ENCODE results near the gene ABTB1. TPM values are rescaled to one million over a fixed set of nuclear protein-coding genes. Genes with fewer than 3 reads are reported as not detected.

The ABTB1 gene
- polyA plus RNA-seq, 6 donors from 2014 or later: 57.4 to 88.4 (median 79.4) TPM

- Mint-ChIP-seq H3K4me1 (peaks cover 0 to 4% (median 0%) of the 10 kb centered on the region in 3 donors), H3K9me3 (no peaks in the 10 kb centered on the region), H3K27ac (peak overlapping the region in 1 of 6 donors; percentile 47), H3K4me3 (no peak overlapping the region), H3K36me3 (no peaks in the 10 kb centered on the region), H3K27me3 (no peaks in the 10 kb centered on the region)
- ATAC-seq (ENCODE audit: low read depth in 2 of 2) (no peak), DNase-seq (no peak)
Measured at GRCh38 chr3:127710155-127710941, 37.6 kb downstream of the ABTB1 start.

DNA sequence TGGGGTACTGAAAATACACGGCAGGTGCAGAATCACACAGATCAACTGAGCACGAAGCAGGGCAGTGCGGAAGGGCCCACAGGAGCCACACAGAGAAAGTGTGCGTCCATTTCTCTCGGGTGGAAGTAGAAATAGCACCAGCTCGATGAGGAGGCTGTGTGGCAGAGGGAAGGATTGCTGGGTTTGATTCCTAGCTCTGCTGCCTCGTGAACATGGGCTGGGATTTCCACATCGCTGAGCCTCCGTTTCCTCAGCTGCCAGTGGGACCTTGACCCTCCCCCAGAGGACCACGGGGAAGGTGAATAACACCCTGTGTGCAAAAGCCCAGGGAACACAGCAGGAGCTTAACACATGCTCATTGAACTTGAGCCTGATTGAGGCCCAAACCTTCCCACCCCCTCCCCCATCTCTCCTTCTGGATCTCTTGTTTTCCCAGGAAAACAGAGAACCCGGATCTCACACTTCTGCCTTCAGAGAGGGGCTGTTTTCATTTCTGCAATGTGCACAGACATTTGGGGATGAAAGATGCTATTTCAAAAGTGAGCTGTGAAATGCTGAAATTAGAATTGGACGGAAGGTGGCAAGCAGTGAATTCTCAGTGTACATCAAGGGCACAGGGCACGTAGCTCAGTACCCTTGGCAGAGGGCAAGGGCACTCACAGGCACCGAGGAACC, 38.4 kb downstream of the ABTB1 start:
- H3K9me3 Mint-ChIP-seq: no peaks in the 10 kb centered on the region
- H3K27ac Mint-ChIP-seq: no peak overlapping the region
- no peak overlapping the region for H3K4me3 Mint-ChIP-seq
- H3K36me3 Mint-ChIP-seq: no peaks in the 10 kb centered on the region
- H3K4me1 Mint-ChIP-seq: peaks cover 0 to 7% (median 0%) of the 10 kb centered on the region in 3 donors
- ATAC-seq (ENCODE audit: low read depth in 2 of 2) (no peak), DNase-seq (no peak)
- no peaks in the 10 kb centered on the region for H3K27me3 Mint-ChIP-seq

DNA sequence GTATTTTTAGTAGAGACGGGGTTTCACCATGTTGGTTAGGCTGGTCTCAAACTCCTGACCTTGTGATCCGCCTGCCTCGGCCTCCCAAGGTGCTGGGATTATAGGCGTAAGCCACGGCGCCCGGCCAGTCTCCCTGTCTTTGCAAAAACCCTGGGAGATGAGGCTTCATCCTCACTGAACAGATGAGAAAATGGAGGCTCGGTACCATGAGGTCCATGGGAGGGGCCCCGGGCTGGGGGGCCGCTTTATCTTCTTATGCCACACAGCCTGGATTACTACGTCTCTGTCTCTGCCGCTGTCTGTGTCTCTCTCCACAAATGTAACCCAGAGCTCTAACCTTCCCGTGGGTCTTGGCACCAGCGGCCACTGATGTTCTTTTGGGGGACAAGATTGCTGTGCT, 39.1 kb downstream of the ABTB1 start:
- no peak overlapping the region for H3K4me3 Mint-ChIP-seq
- H3K4me1 Mint-ChIP-seq: peaks cover 0 to 7% (median 0%) of the 10 kb centered on the region in 3 donors

DNA sequence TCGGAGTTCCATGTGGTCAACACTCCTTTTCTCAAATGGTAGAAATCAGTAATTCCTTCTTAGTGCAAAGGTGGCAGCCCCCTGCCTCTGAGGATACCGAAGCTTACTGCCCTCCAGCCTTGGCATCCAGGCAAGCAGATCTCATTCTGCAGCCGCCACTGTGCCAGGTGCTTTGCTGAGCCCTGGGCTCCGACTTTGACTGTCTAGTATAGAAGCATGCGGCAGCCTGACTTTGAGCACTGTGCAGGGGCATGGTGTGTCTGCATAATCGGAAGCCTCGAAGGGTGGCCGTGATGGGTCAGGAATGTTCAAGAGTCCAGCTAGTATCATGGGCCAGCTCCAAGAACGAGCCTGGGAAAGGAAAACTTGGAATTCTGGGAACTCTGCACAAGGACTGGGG, 39.7 kb downstream of the ABTB1 start:
- DNase-seq (no peak), ATAC-seq (ENCODE audit: low read depth in 2 of 2) (no peak)
- H3K27ac Mint-ChIP-seq: peak overlapping the region in 1 of 6 donors; percentile 76
- no peak overlapping the region for H3K4me3 Mint-ChIP-seq
- no peaks in the 10 kb centered on the region for H3K36me3 Mint-ChIP-seq
- no peaks in the 10 kb centered on the region for H3K27me3 Mint-ChIP-seq
- peaks cover 0 to 7% (median 0%) of the 10 kb centered on the region in 3 donors for H3K4me1 Mint-ChIP-seq
- H3K9me3 Mint-ChIP-seq: no peaks in the 10 kb centered on the region

More for the DNA sequence above, 39.1 kb downstream of the ABTB1 start:
- Mint-ChIP-seq H3K36me3 (no peaks in the 10 kb centered on the region), H3K9me3 (no peaks in the 10 kb centered on the region), H3K27ac (no peak overlapping the region), H3K27me3 (no peaks in the 10 kb centered on the region)
- ATAC-seq (ENCODE audit: low read depth in 2 of 2) (no peak), DNase-seq (no peak)

DNA sequence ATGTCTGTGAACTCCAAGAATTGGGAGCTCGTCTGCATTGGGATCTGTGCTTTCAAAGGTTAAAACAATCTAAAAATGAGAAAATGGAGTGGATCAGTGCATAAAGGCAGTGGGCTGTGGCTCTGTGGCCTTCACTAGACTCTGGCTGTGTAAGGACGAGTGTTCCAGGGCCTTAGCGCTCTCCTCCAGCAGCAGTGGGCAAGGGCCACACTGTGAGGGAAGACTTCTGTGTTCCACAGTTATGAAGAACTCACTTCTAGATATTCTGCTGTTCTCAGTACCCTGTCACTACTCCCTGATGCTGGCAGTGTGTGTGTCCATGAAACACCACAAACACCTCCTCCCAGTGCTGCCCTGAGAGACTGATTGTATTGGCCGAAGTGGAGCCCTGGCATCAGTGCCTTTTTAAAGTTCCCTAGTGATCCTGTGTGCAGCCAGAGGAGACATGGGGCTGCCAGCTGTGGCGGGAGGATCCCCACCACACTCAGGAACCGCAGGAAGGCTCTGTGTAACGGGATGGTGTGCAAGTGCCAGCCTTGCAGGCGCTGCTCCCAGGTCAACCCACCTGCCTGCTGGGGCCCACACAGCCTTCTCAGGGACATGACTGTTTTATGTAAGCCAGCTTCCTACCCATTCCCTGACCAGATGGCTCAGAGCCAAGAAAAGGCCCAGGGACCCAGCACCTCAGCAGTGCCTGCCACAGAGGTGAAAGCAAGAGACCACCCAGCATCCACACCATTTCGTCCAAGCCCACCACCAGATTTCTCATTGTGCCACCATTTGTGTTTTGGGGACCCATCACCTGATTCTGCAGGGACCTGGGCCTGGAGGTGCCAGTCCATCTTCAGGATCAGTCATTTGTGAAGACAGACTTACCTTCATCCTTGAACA, 40.4 kb downstream of the ABTB1 start:
- DNase-seq (no peak), ATAC-seq (ENCODE audit: low read depth in 2 of 2) (no peak)
- Mint-ChIP-seq H3K27me3 (no peaks in the 10 kb centered on the region), H3K36me3 (no peaks in the 10 kb centered on the region), H3K27ac (peak overlapping the region in 2 of 6 donors; percentile 14 to 27), H3K9me3 (no peaks in the 10 kb centered on the region), H3K4me1 (peaks cover 0 to 7% (median 0%) of the 10 kb centered on the region in 3 donors), H3K4me3 (no peak overlapping the region)

GRCh38 chr3:127714125-127714571, 41.4 kb downstream of the ABTB1 start:
- DNase-seq (no peak), ATAC-seq (ENCODE audit: low read depth in 2 of 2) (no peak)
- Mint-ChIP-seq H3K36me3 (no peaks in the 10 kb centered on the region), H3K27me3 (no peaks in the 10 kb centered on the region), H3K4me1 (peaks cover 0 to 7% (median 0%) of the 10 kb centered on the region in 3 donors), H3K9me3 (no peaks in the 10 kb centered on the region), H3K27ac (peak overlapping the region in 1 of 6 donors; percentile 53), H3K4me3 (no peak overlapping the region)

- Mint-ChIP-seq H3K4me3 (no peak overlapping the region), H3K9me3 (no peaks in the 10 kb centered on the region), H3K36me3 (no peaks in the 10 kb centered on the region), H3K27ac (no peak overlapping the region), H3K4me1 (peaks cover 0 to 6% (median 0%) of the 10 kb centered on the region in 3 donors), H3K27me3 (no peaks in the 10 kb centered on the region)
- DNase-seq (no peak), ATAC-seq (ENCODE audit: low read depth in 2 of 2) (no peak)
Measured at GRCh38 chr3:127714866-127715265, 42.1 kb downstream of the ABTB1 start.

- Mint-ChIP-seq H3K27ac (peak overlapping the region in 1 of 6 donors; percentile 72), H3K4me1 (peaks cover 0 to 3% (median 0%) of the 10 kb centered on the region in 3 donors), H3K4me3 (no peak overlapping the region), H3K27me3 (no peaks in the 10 kb centered on the region), H3K9me3 (no peaks in the 10 kb centered on the region), H3K36me3 (no peaks in the 10 kb centered on the region)
- DNase-seq (no peak), ATAC-seq (ENCODE audit: low read depth in 2 of 2) (no peak)
Measured at GRCh38 chr3:127715532-127715931, 42.8 kb downstream of the ABTB1 start.

GRCh38 chr3:127716384-127716783, 43.6 kb downstream of the ABTB1 start:
- no peak overlapping the region for H3K4me3 Mint-ChIP-seq
- DNase-seq: no peak
- H3K27ac Mint-ChIP-seq: no peak overlapping the region
- ATAC-seq (ENCODE audit: low read depth in 2 of 2): no peak
- no peaks in the 10 kb centered on the region for H3K36me3 Mint-ChIP-seq
- no peaks in the 10 kb centered on the region for H3K9me3 Mint-ChIP-seq
- H3K27me3 Mint-ChIP-seq: no peaks in the 10 kb centered on the region
- peaks cover 0 to 3% (median 0%) of the 10 kb centered on the region in 3 donors for H3K4me1 Mint-ChIP-seq

GRCh38 chr3:127717357-127718244, 44.8 kb downstream of the ABTB1 start:
- DNase-seq: no peak
- Mint-ChIP-seq H3K36me3 (no peaks in the 10 kb centered on the region), H3K27me3 (no peaks in the 10 kb centered on the region), H3K9me3 (no peaks in the 10 kb centered on the region), H3K4me3 (no peak overlapping the region), H3K27ac (no peak overlapping the region), H3K4me1 (peaks cover 0 to 3% (median 0%) of the 10 kb centered on the region in 3 donors)
- no peak for ATAC-seq (ENCODE audit: low read depth in 2 of 2)

DNA sequence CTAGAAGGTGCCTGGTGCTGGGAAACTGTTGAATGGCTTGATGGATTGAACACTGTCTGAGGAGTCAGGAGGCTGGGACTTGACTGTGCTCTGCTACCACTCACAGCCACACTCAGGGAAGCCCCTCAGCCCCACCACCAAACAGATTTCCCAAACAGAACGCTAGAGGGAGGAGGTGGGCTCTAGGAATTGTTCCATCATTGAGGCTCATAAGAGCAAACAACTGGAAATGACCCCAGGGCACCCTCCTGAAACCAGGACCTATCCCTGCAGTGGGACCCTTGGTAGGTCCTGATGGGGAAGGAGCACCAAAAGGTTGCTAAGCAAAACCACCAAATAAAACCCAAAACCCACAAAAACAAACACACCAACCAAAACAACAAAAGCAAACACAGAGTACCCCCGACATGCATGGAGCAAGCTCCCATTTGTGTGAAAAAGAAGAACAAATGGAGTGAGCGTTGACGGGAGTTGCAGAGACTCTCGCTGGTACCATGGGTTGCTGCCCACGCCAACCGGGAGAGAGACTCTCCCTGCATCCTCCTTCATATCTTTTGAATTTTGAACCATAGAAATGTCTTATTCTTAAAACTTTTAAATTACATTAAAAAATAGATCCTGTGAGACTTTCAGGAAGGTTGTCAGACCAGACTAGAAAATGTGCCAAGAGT, 45.6 kb downstream of the ABTB1 start:
- no peaks in the 10 kb centered on the region for H3K9me3 Mint-ChIP-seq
- H3K27me3 Mint-ChIP-seq: no peaks in the 10 kb centered on the region
- H3K4me1 Mint-ChIP-seq: peaks cover 0 to 3% (median 0%) of the 10 kb centered on the region in 3 donors
- ATAC-seq (ENCODE audit: low read depth in 2 of 2) (no peak), DNase-seq (no peak)
- H3K27ac Mint-ChIP-seq: no peak overlapping the region
- H3K4me3 Mint-ChIP-seq: no peak overlapping the region
- H3K36me3 Mint-ChIP-seq: no peaks in the 10 kb centered on the region

GRCh38 chr3:127718916-127719290, 46.2 kb downstream of the ABTB1 start:
- H3K9me3 Mint-ChIP-seq: no peaks in the 10 kb centered on the region
- H3K27ac Mint-ChIP-seq: no peak overlapping the region
- H3K4me1 Mint-ChIP-seq: peaks cover 0 to 3% (median 0%) of the 10 kb centered on the region in 3 donors
- no peak overlapping the region for H3K4me3 Mint-ChIP-seq
- H3K36me3 Mint-ChIP-seq: peaks cover 0 to 2% of the 10 kb centered on the region in 2 donors
- DNase-seq: no peak
- ATAC-seq (ENCODE audit: low read depth in 2 of 2): no peak
- no peaks in the 10 kb centered on the region for H3K27me3 Mint-ChIP-seq

Measured in naive B cell (primary cell).